ENCODE measurements around the gene TCEAL3. TPM values are rescaled to one million over a fixed set of nuclear protein-coding genes. Genes with fewer than 3 reads are reported as not detected.
A peak's percentile ranks its signal among the peaks of the same experiment; 100 is the strongest.
"Not testable (repeated sequence)": the region's sequence is repeated elsewhere in the genome, so short reads cannot be mapped to it uniquely, and the experiment has no call there.

TCEAL3 gene
- total and polyA plus RNA-seq, 4 experiments from 2014 or later = 3.8 to 7.7 (median 6.2) TPM

DNA sequence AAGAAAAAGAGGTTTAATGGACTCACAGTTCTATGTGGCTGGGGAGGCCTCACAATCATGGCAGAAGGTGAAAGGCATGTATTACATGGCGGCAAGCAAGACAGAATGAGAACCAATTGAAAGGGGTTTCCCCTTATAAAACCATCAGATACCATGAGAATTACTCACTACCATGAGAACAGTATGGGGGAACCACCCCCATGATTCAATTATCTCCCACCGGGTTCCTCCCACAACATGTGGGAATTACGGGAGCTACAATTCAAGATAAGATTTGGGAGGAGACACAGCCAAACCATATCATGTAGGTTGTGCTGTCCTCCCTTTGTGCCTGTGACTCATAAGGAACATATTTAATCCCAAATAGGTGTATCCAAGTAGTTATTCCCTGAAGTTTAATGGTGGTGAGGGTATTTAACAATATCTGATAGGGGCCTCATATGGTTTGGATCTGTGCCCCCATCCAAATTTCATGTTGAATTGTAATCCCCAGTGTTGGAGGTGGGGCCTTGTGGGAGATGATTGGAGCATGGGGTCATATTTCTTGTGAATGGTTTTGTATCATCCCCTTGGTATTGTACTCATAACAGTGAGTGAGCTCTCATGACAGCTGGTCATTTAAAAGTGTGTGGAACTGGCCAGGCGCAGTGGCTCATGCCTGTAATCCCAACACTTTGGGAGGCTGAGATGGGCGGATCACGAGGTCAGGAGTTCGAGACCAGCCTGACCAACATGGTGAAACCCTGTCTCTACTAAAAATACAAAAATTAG is 47.7 kb downstream of the TCEAL3 start:
- not testable (repeated sequence) for H3K36me3 Mint-ChIP-seq

DNA sequence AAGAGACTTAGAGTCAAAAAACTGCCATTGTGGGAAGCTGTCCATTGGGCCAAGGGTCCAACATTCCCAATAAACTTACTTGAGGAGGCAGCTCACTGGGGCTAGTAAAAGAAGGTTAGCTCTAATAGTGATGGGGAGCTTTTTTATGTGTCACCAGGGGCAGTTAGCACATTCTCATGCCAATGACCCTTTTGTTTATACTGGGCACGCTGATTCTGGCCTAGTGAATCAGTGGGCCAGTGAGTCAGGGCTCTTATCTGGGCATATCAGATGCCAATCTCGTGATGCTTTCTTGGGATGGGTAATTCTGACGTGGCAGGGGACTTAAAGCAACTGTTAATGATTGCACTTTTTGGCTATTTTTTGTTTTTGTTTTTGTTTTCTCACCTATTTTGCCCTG is 48.9 kb downstream of the TCEAL3 start:
- Histone ChIP-seq H3K27ac (ENCODE audit: low read depth, low read length) (no peak overlapping the region), H3K4me1 (ENCODE audit: insufficient read depth, low read length) (no peaks in the 10 kb centered on the region), H3K27me3 (ENCODE audit: insufficient read depth, low read length) (no peaks in the 10 kb centered on the region), H3K9me3 (ENCODE audit: control insufficient read depth in 1 of 2, low read length in 2 of 2) (no peaks in the 10 kb centered on the region), H3K4me3 (ENCODE audit: low read length in 2 of 2) (no peak overlapping the region), H3K36me3 (ENCODE audit: insufficient read depth, low read length) (no peaks in the 10 kb centered on the region)
- H3K36me3 Mint-ChIP-seq = no peaks in the 10 kb centered on the region
- H3K27ac Mint-ChIP-seq = peak overlapping the region in 1 of 7 donors; percentile 5
- peaks cover 0 to 4% (median 2%) of the 10 kb centered on the region in 4 donors for H3K4me1 Mint-ChIP-seq
- H3K27me3 Mint-ChIP-seq = peaks cover 2 to 3% of the 10 kb centered on the region in 2 donors
- ChIA-PET CTCF (ENCODE audit: partially characterized antibody) (no interaction called here), POLR2A (ENCODE audit: partially characterized antibody) (no interaction called here)
- intact Hi-C loops (cut with micrococcal nuclease) = no loop called here
- H3K4me3 Mint-ChIP-seq = no peak overlapping the region
- no peak for DNase-seq
- peaks cover 0 to 2% (median 0%) of the 10 kb centered on the region in 8 donors for H3K9me3 Mint-ChIP-seq

More for the DNA sequence above, 47.7 kb downstream of the TCEAL3 start:
- intact Hi-C loops (cut with micrococcal nuclease); POLR2A ChIA-PET (ENCODE audit: partially characterized antibody); H3K4me3 ChIP-seq (ENCODE audit: low read length in 2 of 2); H3K27me3 ChIP-seq (ENCODE audit: insufficient read depth, low read length); H3K27ac ChIP-seq (ENCODE audit: low read depth, low read length); H3K27me3 Mint-ChIP-seq; H3K4me1 Mint-ChIP-seq; H3K9me3 ChIP-seq (ENCODE audit: control insufficient read depth in 1 of 2, low read length in 2 of 2); H3K4me1 ChIP-seq (ENCODE audit: insufficient read depth, low read length); H3K36me3 ChIP-seq (ENCODE audit: insufficient read depth, low read length); CTCF ChIA-PET (ENCODE audit: partially characterized antibody); H3K9me3 Mint-ChIP-seq; H3K4me3 Mint-ChIP-seq; DNase-seq: not testable (repeated sequence)
- peak overlapping the region in 1 of 7 donors; percentile 28 for H3K27ac Mint-ChIP-seq

DNA sequence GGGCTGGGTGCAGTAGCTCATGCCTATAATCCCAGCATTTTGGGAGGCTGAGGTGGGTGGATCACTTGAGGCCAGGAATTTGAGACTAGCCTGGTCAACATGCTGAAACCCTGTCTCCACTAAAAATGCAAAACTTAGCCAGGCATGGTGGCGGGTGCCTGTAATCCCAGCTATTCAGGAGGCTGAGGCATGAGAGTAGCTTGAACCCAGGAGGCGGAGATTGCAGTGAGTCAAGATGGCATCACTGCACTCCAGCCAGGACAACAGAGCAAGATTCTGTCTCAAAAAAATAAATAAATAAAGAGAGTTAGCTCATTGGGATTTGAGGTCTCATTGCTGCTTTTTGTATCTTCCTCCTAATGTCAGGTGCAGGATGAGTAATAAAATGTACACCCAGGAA is 49.3 kb downstream of the TCEAL3 start:
- H3K36me3 ChIP-seq (ENCODE audit: insufficient read depth, low read length); DNase-seq; H3K4me3 ChIP-seq (ENCODE audit: low read length in 2 of 2); H3K27me3 Mint-ChIP-seq; intact Hi-C loops (cut with micrococcal nuclease); H3K27me3 ChIP-seq (ENCODE audit: insufficient read depth, low read length); POLR2A ChIA-PET (ENCODE audit: partially characterized antibody); H3K9me3 Mint-ChIP-seq; H3K36me3 Mint-ChIP-seq; H3K4me3 Mint-ChIP-seq; H3K4me1 ChIP-seq (ENCODE audit: insufficient read depth, low read length); CTCF ChIA-PET (ENCODE audit: partially characterized antibody); H3K27ac ChIP-seq (ENCODE audit: low read depth, low read length); H3K9me3 ChIP-seq (ENCODE audit: control insufficient read depth in 1 of 2, low read length in 2 of 2); H3K4me1 Mint-ChIP-seq: not testable (repeated sequence)
- peak overlapping the region in 1 of 7 donors; percentile 5 for H3K27ac Mint-ChIP-seq

DNA sequence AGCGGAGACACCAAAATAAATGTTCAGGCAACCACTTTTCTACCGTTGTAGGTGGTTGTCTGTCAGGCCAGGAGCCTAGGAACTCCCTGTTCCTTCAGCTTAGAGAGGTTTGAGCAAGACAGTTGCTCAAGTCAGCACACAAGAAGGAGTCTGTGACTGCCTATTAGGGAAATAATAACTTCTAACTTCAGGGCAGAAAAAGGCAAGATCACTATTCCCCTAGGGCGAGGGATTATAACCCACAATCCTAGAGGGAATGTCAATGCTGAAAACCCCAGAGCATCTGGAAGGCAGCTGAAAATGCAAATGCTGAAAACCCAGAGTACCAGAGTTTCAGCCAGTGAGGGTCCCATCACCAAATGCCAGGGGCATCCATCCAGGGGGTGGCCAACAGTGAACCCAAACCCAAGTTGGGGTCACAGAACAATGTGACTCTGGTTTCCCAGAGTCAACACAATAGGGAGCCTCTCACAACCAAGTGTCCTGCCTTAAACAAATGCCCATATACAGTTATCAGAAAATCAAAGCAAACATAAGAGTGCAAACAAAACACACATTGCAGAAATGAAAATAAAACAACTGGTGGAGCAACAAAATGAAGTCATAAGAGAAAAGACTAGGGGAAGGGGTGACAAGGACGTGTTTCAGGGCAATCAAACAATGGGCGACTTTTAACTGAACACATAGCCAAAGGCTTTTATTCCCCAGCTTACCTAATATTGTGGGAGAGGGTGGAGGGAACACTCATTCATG is 51.1 kb downstream of the TCEAL3 start:
- no peak overlapping the region for H3K4me3 ChIP-seq (ENCODE audit: low read length in 2 of 2)
- H3K27me3 ChIP-seq (ENCODE audit: insufficient read depth, low read length) = no peaks in the 10 kb centered on the region
- Mint-ChIP-seq H3K4me3 (no peak overlapping the region), H3K27ac (no peak overlapping the region), H3K36me3 (no peaks in the 10 kb centered on the region), H3K27me3 (peaks cover 2 to 11% of the 10 kb centered on the region in 2 donors), H3K4me1 (peaks cover 0 to 4% (median 2%) of the 10 kb centered on the region in 4 donors), H3K9me3 (peaks cover 0 to 2% (median 0%) of the 10 kb centered on the region in 8 donors)
- no peaks in the 10 kb centered on the region for H3K4me1 ChIP-seq (ENCODE audit: insufficient read depth, low read length)
- ChIA-PET CTCF (ENCODE audit: partially characterized antibody) (no interaction called here), POLR2A (ENCODE audit: partially characterized antibody) (no interaction called here)
- DNase-seq = no peak
- H3K36me3 ChIP-seq (ENCODE audit: insufficient read depth, low read length) = no peaks in the 10 kb centered on the region
- H3K27ac ChIP-seq (ENCODE audit: low read depth, low read length) = no peak overlapping the region
- H3K9me3 ChIP-seq (ENCODE audit: control insufficient read depth in 1 of 2, low read length in 2 of 2) = no peaks in the 10 kb centered on the region
- intact Hi-C loops (cut with micrococcal nuclease) = no loop called here

DNA sequence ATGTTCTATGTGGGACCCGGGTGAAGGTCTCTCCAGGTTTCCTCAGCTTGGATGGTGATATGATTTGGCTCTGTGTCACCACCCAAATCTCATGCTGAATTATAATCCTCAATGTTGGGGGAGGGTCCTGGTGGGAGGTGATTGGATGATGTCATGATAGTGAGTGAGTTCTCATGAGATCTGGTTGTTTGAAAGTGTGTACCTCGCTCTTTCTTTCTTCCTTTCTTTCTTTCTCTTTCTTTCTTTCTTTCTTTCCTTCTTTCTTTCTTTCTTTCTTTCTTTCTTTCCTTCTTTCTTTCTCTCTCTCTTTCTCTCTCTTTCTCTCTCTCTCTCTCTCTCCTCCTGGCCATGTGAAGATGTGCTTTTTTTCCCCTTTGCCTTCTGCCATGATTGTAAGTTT is 51.7 kb downstream of the TCEAL3 start:
- CTCF ChIA-PET (ENCODE audit: partially characterized antibody); H3K4me3 ChIP-seq (ENCODE audit: low read length in 2 of 2); H3K4me1 ChIP-seq (ENCODE audit: insufficient read depth, low read length); H3K27ac ChIP-seq (ENCODE audit: low read depth, low read length); H3K4me1 Mint-ChIP-seq; H3K4me3 Mint-ChIP-seq; H3K9me3 ChIP-seq (ENCODE audit: control insufficient read depth in 1 of 2, low read length in 2 of 2); H3K27me3 ChIP-seq (ENCODE audit: insufficient read depth, low read length); DNase-seq; H3K36me3 ChIP-seq (ENCODE audit: insufficient read depth, low read length); POLR2A ChIA-PET (ENCODE audit: partially characterized antibody); H3K36me3 Mint-ChIP-seq; intact Hi-C loops (cut with micrococcal nuclease); H3K9me3 Mint-ChIP-seq: not testable (repeated sequence)
- H3K27ac Mint-ChIP-seq = peak overlapping the region in 2 of 7 donors; percentile 12 to 37
- H3K27me3 Mint-ChIP-seq = peaks cover 2 to 15% of the 10 kb centered on the region in 2 donors

Other genes with a start within 250 kb of the TCEAL3 start
- 10 to 100 TPM; 50.6 to 52.7 TPM for gene BEX3, start 231.4 kb upstream of the TCEAL3 start, total RNA-seq
- 10 to 100 TPM; 85.3 to 94.0 TPM for gene BEX3, start 231.4 kb upstream of the TCEAL3 start, polyA plus RNA-seq
- gene RAB40A, start 88.5 kb upstream of the TCEAL3 start, total RNA-seq = under 1 TPM in 1 of 2 experiments, not detected in 1; 0.11 TPM
- not detected for gene RAB40A, start 88.5 kb upstream of the TCEAL3 start, polyA plus RNA-seq
- gene TCEAL4, start 22.4 kb upstream of the TCEAL3 start, total RNA-seq = 10 to 100 TPM; 10.0 to 11.2 TPM
- 10 to 100 TPM in 1 of 2 donors, 1 to 10 TPM in 1; 8.8 to 13.4 TPM for gene TCEAL4, start 22.4 kb upstream of the TCEAL3 start, polyA plus RNA-seq
- 10 to 100 TPM; 10.6 to 11.1 TPM for gene TCEAL1, start 21.0 kb downstream of the TCEAL3 start, total RNA-seq
- 10 to 100 TPM; 10.1 to 18.4 TPM for gene TCEAL1, start 21.0 kb downstream of the TCEAL3 start, polyA plus RNA-seq
- gene MORF4L2, start 78.7 kb downstream of the TCEAL3 start, total RNA-seq = 100 to 1,000 TPM; 105 to 110 TPM
- gene MORF4L2, start 78.7 kb downstream of the TCEAL3 start, polyA plus RNA-seq = 10 to 100 TPM; 78.7 to 79.9 TPM
- gene TMEM31, start 102.9 kb downstream of the TCEAL3 start, total RNA-seq = not detected
- under 1 TPM in 1 of 2 donors, not detected in 1; 0.39 TPM for gene TMEM31, start 102.9 kb downstream of the TCEAL3 start, polyA plus RNA-seq
- not detected for gene PLP1, start 168.9 kb downstream of the TCEAL3 start, total RNA-seq
- gene PLP1, start 168.9 kb downstream of the TCEAL3 start, polyA plus RNA-seq = not detected
- under 1 TPM; 0.25 to 0.26 TPM for gene RAB9B, start 224.3 kb downstream of the TCEAL3 start, total RNA-seq
- gene RAB9B, start 224.3 kb downstream of the TCEAL3 start, polyA plus RNA-seq = under 1 TPM; 0.15 to 0.21 TPM